ENCODE results near the gene RRAGB.

Gene RRAGB

DNA sequence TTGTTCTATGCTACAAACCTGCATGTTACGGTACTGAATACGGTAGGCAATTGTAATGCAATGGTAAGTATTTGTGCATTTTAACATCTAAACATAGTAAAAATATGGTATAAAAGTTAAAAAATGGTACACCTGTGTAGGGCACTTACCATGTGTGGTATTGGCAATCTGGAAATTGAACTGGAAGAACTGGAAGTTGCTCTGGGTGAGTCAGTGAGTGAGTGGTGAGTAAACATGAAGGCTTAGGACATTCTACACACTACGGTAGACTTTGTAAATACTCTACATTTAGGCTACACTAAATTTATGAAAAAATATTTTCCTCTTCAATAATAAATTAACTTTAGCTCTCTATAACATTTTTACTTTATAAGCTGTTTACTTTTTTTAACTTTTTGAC is 78.9 kb downstream of the RRAGB start:
- Histone ChIP-seq H3K36me3 (ENCODE audit: insufficient read depth, low read length) (no peaks in the 10 kb centered on the region), H3K9me3 (ENCODE audit: control insufficient read depth, insufficient read depth, low read length) (no peaks in the 10 kb centered on the region), H3K4me1 (ENCODE audit: insufficient read depth, low read length) (no peaks in the 10 kb centered on the region), H3K9ac (ENCODE audit: low read depth, low read length) (no peak overlapping the region)

DNA sequence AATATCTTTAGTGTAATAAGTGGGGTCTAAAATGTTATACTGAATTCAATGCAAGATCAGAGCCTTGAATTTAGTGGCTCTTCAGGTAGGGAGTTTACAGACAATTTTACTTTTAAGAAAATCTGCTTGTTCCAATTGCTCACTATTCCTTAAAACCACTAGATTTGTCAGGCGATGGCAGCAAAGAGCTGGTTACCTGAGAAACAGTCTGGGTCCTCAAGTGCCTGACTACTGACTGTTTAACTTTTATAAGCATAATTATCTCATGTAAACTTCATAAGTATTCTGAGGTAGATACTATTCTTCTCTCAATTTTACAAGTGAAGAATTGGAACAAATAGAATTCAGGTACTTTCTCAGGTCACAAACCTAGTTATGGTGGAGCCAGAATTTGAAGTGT is 84.3 kb downstream of the RRAGB start:
- Histone ChIP-seq H3K4me1 (ENCODE audit: insufficient read depth, low read length) (no peaks in the 10 kb centered on the region), H3K9me3 (ENCODE audit: control insufficient read depth, insufficient read depth, low read length) (no peaks in the 10 kb centered on the region), H3K9ac (ENCODE audit: low read depth, low read length) (no peak overlapping the region), H3K36me3 (ENCODE audit: insufficient read depth, low read length) (no peaks in the 10 kb centered on the region)
